ENCODE measurements around the gene TMEM208. TPM values are rescaled to one million over a fixed set of nuclear protein-coding genes. Genes with fewer than 3 reads are reported as not detected.

Gene TMEM208
- polyA plus RNA-seq, 4 donors = 63.0 to 153 (median 102) TPM

- 70 to 77% (median 74%) methylated on average over 5 of the region's 5 CpGs for WGBS, 3 donors
- Histone ChIP-seq H3K4me1 (ENCODE audit: control insufficient read depth in 3 of 3, insufficient read depth in 2 of 3, low read depth in 1 of 3, low read length in 2 of 3) (peaks cover 0 to 5% (median 0%) of the 10 kb centered on the region in 3 donors), H3K4me3 (ENCODE audit: low read depth in 1 of 3, low read length in 3 of 3) (no peak overlapping the region), H3K36me3 (ENCODE audit: control insufficient read depth in 3 of 3, insufficient read depth in 2 of 3, low read depth in 1 of 3, low read length in 3 of 3) (peaks cover 0 to 19% (median 0%) of the 10 kb centered on the region in 3 donors), H3K27me3 (ENCODE audit: control insufficient read depth in 3 of 3, insufficient read depth in 3 of 3, low read length in 3 of 3) (no peaks in the 10 kb centered on the region), H3K27ac (ENCODE audit: low read depth in 1 of 3, low read length in 2 of 3) (no peak overlapping the region), H3K9me3 (ENCODE audit: control insufficient read depth in 2 of 2, insufficient read depth in 1 of 2, low read depth in 1 of 2, low read length in 1 of 2) (no peaks in the 10 kb centered on the region)
- FAIRE-seq (no peak), DNase-seq (no peak)
These were observed 11.2 kb upstream of the TMEM208 start for GRCh38 chr16:67215706-67216105.

GRCh38 chr16:67216612-67217490 lies 10.1 kb upstream of the TMEM208 start:
- no peak for FAIRE-seq
- H3K27ac ChIP-seq (ENCODE audit: low read depth in 1 of 3, low read length in 2 of 3) = no peak overlapping the region

GRCh38 chr16:67223992-67224391 lies 2.9 kb upstream of the TMEM208 start:
- WGBS, 3 donors = 9 to 32% (median 30%) methylated on average over 3 of the region's 3 CpGs
- Histone ChIP-seq H3K27me3 (ENCODE audit: control insufficient read depth in 3 of 3, insufficient read depth in 3 of 3, low read length in 3 of 3) (no peaks in the 10 kb centered on the region), H3K4me1 (ENCODE audit: control insufficient read depth in 3 of 3, insufficient read depth in 2 of 3, low read depth in 1 of 3, low read length in 2 of 3) (peaks cover 0 to 13% (median 6%) of the 10 kb centered on the region in 3 donors), H3K9me3 (ENCODE audit: control insufficient read depth in 2 of 2, insufficient read depth in 1 of 2, low read depth in 1 of 2, low read length in 1 of 2) (no peaks in the 10 kb centered on the region), H3K27ac (ENCODE audit: low read depth in 1 of 3, low read length in 2 of 3) (peak overlapping the region in 1 of 3 donors; percentile 0), H3K36me3 (ENCODE audit: control insufficient read depth in 3 of 3, insufficient read depth in 2 of 3, low read depth in 1 of 3, low read length in 3 of 3) (peaks cover 2 to 10% (median 6%) of the 10 kb centered on the region in 3 donors), H3K4me3 (ENCODE audit: low read depth in 1 of 3, low read length in 3 of 3) (no peak overlapping the region)
- DNase-seq (peak in 1 of 2 donors; percentile 68), FAIRE-seq (no peak)

More at GRCh38 chr16:67216612-67217490, 10.1 kb upstream of the TMEM208 start:
- Histone ChIP-seq H3K9me3 (ENCODE audit: control insufficient read depth in 2 of 2, insufficient read depth in 1 of 2, low read depth in 1 of 2, low read length in 1 of 2) (no peaks in the 10 kb centered on the region), H3K4me1 (ENCODE audit: control insufficient read depth in 3 of 3, insufficient read depth in 2 of 3, low read depth in 1 of 3, low read length in 2 of 3) (peaks cover 0 to 5% (median 0%) of the 10 kb centered on the region in 3 donors), H3K27me3 (ENCODE audit: control insufficient read depth in 3 of 3, insufficient read depth in 3 of 3, low read length in 3 of 3) (no peaks in the 10 kb centered on the region), H3K4me3 (ENCODE audit: low read depth in 1 of 3, low read length in 3 of 3) (no peak overlapping the region), H3K36me3 (ENCODE audit: control insufficient read depth in 3 of 3, insufficient read depth in 2 of 3, low read depth in 1 of 3, low read length in 3 of 3) (peaks cover 0 to 15% (median 0%) of the 10 kb centered on the region in 3 donors)
- 70 to 80% (median 80%) methylated on average over 18 of the region's 18 CpGs for WGBS, 3 donors
- DNase-seq = no peak

- 11 to 32% (median 29%) methylated on average over 11 to 12 of the region's 12 CpGs for WGBS, 3 donors
- no peaks in the 10 kb centered on the region for H3K9me3 ChIP-seq (ENCODE audit: control insufficient read depth in 2 of 2, insufficient read depth in 1 of 2, low read depth in 1 of 2, low read length in 1 of 2)
- H3K4me1 ChIP-seq (ENCODE audit: control insufficient read depth in 3 of 3, insufficient read depth in 2 of 3, low read depth in 1 of 3, low read length in 2 of 3) = peaks cover 0 to 13% (median 6%) of the 10 kb centered on the region in 3 donors
- DNase-seq (no peak), FAIRE-seq (no peak)
- H3K27ac ChIP-seq (ENCODE audit: low read depth in 1 of 3, low read length in 2 of 3) = peak overlapping the region in 2 of 3 donors; percentile 1 to 89
- H3K36me3 ChIP-seq (ENCODE audit: control insufficient read depth in 3 of 3, insufficient read depth in 2 of 3, low read depth in 1 of 3, low read length in 3 of 3) = peaks cover 3 to 34% (median 18%) of the 10 kb centered on the region in 3 donors
- no peaks in the 10 kb centered on the region for H3K27me3 ChIP-seq (ENCODE audit: control insufficient read depth in 3 of 3, insufficient read depth in 3 of 3, low read length in 3 of 3)
- peak overlapping the region; percentile 42 to 95 (median 80) for H3K4me3 ChIP-seq (ENCODE audit: low read depth in 1 of 3, low read length in 3 of 3)
These were observed 581 bp upstream of the TMEM208 start for GRCh38 chr16:67226295-67226803.

GRCh38 chr16:67227567-67227921 lies 614 bp downstream of the TMEM208 start:
- WGBS, 3 donors = 7 to 12% (median 8%) methylated on average over 12 of the region's 12 CpGs
- H3K27me3 ChIP-seq (ENCODE audit: control insufficient read depth in 3 of 3, insufficient read depth in 3 of 3, low read length in 3 of 3) = no peaks in the 10 kb centered on the region
- no peak for FAIRE-seq
- no peaks in the 10 kb centered on the region for H3K9me3 ChIP-seq (ENCODE audit: control insufficient read depth in 2 of 2, insufficient read depth in 1 of 2, low read depth in 1 of 2, low read length in 1 of 2)
- peaks cover 0 to 13% (median 6%) of the 10 kb centered on the region in 3 donors for H3K4me1 ChIP-seq (ENCODE audit: control insufficient read depth in 3 of 3, insufficient read depth in 2 of 3, low read depth in 1 of 3, low read length in 2 of 3)
- peak overlapping the region in 1 of 3 donors; percentile 84 for H3K27ac ChIP-seq (ENCODE audit: low read depth in 1 of 3, low read length in 2 of 3)
- DNase-seq = no peak
- H3K36me3 ChIP-seq (ENCODE audit: control insufficient read depth in 3 of 3, insufficient read depth in 2 of 3, low read depth in 1 of 3, low read length in 3 of 3) = peaks cover 3 to 44% (median 18%) of the 10 kb centered on the region in 3 donors
- H3K4me3 ChIP-seq (ENCODE audit: low read depth in 1 of 3, low read length in 3 of 3) = peak overlapping the region; percentile 80 to 95 (median 86)

GRCh38 chr16:67228034-67228785 lies 1.3 kb downstream of the TMEM208 start:
- Histone ChIP-seq H3K4me3 (ENCODE audit: low read depth in 1 of 3, low read length in 3 of 3) (peak overlapping the region in 2 of 3 donors; percentile 80 to 95), H3K4me1 (ENCODE audit: control insufficient read depth in 3 of 3, insufficient read depth in 2 of 3, low read depth in 1 of 3, low read length in 2 of 3) (peaks cover 0 to 13% (median 6%) of the 10 kb centered on the region in 3 donors), H3K9me3 (ENCODE audit: control insufficient read depth in 2 of 2, insufficient read depth in 1 of 2, low read depth in 1 of 2, low read length in 1 of 2) (no peaks in the 10 kb centered on the region), H3K36me3 (ENCODE audit: control insufficient read depth in 3 of 3, insufficient read depth in 2 of 3, low read depth in 1 of 3, low read length in 3 of 3) (peaks cover 3 to 45% (median 18%) of the 10 kb centered on the region in 3 donors), H3K27ac (ENCODE audit: low read depth in 1 of 3, low read length in 2 of 3) (no peak overlapping the region), H3K27me3 (ENCODE audit: control insufficient read depth in 3 of 3, insufficient read depth in 3 of 3, low read length in 3 of 3) (no peaks in the 10 kb centered on the region)
- no peak for FAIRE-seq
- DNase-seq = no peak
- 87 to 89% (median 88%) methylated on average over 9 of the region's 9 CpGs for WGBS, 3 donors

GRCh38 chr16:67228905-67229304 lies 2.0 kb downstream of the TMEM208 start:
- WGBS, 3 donors = 82 to 86% (median 86%) methylated on average over 9 of the region's 9 CpGs

More at GRCh38 chr16:67228905-67229304, 2.0 kb downstream of the TMEM208 start:
- Histone ChIP-seq H3K4me3 (ENCODE audit: low read depth in 1 of 3, low read length in 3 of 3) (no peak overlapping the region), H3K4me1 (ENCODE audit: control insufficient read depth in 3 of 3, insufficient read depth in 2 of 3, low read depth in 1 of 3, low read length in 2 of 3) (peaks cover 0 to 13% (median 6%) of the 10 kb centered on the region in 3 donors), H3K9me3 (ENCODE audit: control insufficient read depth in 2 of 2, insufficient read depth in 1 of 2, low read depth in 1 of 2, low read length in 1 of 2) (no peaks in the 10 kb centered on the region), H3K27ac (ENCODE audit: low read depth in 1 of 3, low read length in 2 of 3) (no peak overlapping the region), H3K36me3 (ENCODE audit: control insufficient read depth in 3 of 3, insufficient read depth in 2 of 3, low read depth in 1 of 3, low read length in 3 of 3) (peaks cover 3 to 49% (median 18%) of the 10 kb centered on the region in 3 donors), H3K27me3 (ENCODE audit: control insufficient read depth in 3 of 3, insufficient read depth in 3 of 3, low read length in 3 of 3) (no peaks in the 10 kb centered on the region)
- DNase-seq = no peak
- no peak for FAIRE-seq

Measured in small intestine (tissue), 7 donors.